Activated CD8-positive, alpha-beta T cell treated with anti-CD3 and anti-CD28 coated beads for 36 hours (primary cell): ENCODE measurements around the gene STAT6. TPM values are rescaled to one million over a fixed set of nuclear protein-coding genes. Genes with fewer than 3 reads are reported as not detected.
A peak's percentile ranks its signal among the peaks of the same experiment; 100 is the strongest.

Experiments used
- ATAC-seq: fragments of 200-7000 bp; cut with Tn5 transposase; one replicate; pipeline ENCODE4 v1.10.0; 2021; ENCODE audit warnings: mild to moderate bottlenecking, moderate library complexity
- CTCF ChIA-PET: fragments of 350-600 bp; sonication (Branson Sonifier 250); formaldehyde crosslinking; loops from one replicate; lab custom pipeline; 2021; ENCODE audit warnings: antibody characterized with exemption; lab: Charles Lee
- POLR2A ChIA-PET: fragments of 350-600 bp; sonication (Branson Sonifier 250); formaldehyde crosslinking; loops from one replicate; lab custom pipeline; 2021; ENCODE audit warnings: antibody characterized with exemption; lab: Charles Lee
- DNase-seq: peaks from one replicate; pipeline ENCODE4 v3.0.0-alpha.2; 2020
- H3K27ac Mint-ChIP-seq: one replicate; pipeline ENCODE4 v1.8.0; 2021; ENCODE audit warnings: mild to moderate bottlenecking, mixed read lengths
- H3K27me3 Mint-ChIP-seq: one replicate; pipeline ENCODE4 v1.8.0; 2021; ENCODE audit warnings: mixed read lengths
- H3K36me3 Mint-ChIP-seq: one replicate; pipeline ENCODE4 v1.8.0; 2021; ENCODE audit warnings: low read depth, mixed read lengths
- H3K4me1 Mint-ChIP-seq: one replicate; pipeline ENCODE4 v1.8.0; 2021; ENCODE audit warnings: low read depth, mixed read lengths
- H3K4me3 Mint-ChIP-seq: one replicate; pipeline ENCODE4 v1.8.0; 2021; ENCODE audit warnings: mild to moderate bottlenecking, moderate library complexity, mixed read lengths
- H3K9me3 Mint-ChIP-seq: one replicate; pipeline ENCODE4 v1.8.0; 2021; ENCODE audit warnings: mixed read lengths
- CTCF ChIP-seq: fragments of 200-600 bp; IDR thresholded peaks from one replicate; pipeline ENCODE4 v1.8.0; 2022; ENCODE audit warnings: antibody characterized with exemption, mild to moderate bottlenecking
- intact Hi-C: fragments of 100-400 bp; cut with micrococcal nuclease; formaldehyde crosslinking; loops from one replicate; pipeline ENCODE4 v1.10.0; 2022
- total RNA-seq, 2 experiments: library from RNA; stranded (reverse); gene quantifications; one replicate each; pipeline ENCODE4 v1.2.3, GENCODE V29; 2021

STAT6 gene
- total RNA-seq, 2 experiments from 2014 or later = 207 to 209 TPM

DNA sequence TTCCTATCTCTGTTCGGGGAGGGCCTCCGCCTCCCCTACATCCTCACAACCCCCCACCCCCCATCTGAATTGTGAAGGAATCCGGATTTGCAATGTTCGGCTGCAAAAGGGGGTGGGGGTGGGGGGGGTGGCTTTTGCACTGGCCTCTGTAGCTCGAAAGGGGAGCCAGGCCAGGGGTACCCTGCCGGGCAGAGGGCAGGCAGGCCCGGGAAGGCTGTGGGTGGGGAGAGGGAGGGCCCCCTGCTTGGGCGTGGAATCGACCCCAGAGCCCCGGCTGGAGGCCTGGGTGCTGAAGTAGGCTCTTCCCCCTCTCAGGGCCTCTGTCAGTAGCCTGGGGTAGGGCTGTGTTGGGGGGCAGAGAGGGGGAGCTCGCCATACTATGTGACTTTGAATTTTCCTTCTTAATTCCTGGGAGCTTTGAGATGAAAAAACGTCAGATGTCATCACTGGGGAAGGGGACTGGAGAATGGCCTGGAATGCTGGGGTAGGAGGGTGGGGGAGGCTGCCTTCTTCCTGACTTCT, 18.2 kb upstream of the STAT6 start:
- intact Hi-C loops = no loop called here
- no peak for TF ChIP-seq CTCF
- POLR2A ChIA-PET = interaction anchor here (0.5 to 3.1 kb wide), 2 partner anchors 18 to 159 kb away, joined by 4 to 24 read pairs; partner anchors contain the start of gene STAT6
- Mint-ChIP-seq H3K4me3 (peak overlapping the region; percentile 24), H3K9me3 (no peaks in the 10 kb centered on the region), H3K36me3 (no peaks in the 10 kb centered on the region), H3K27me3 (no peaks in the 10 kb centered on the region), H3K27ac (no peak overlapping the region), H3K4me1 (peaks cover 14% of the 10 kb centered on the region)
- CTCF ChIA-PET = interaction anchor here (9.3 to 12.0 kb wide), 2 partner anchors 45 to 53 kb away, joined by 143 to 153 read pairs; no protein-coding TSS in a partner anchor
- DNase-seq (no peak), ATAC-seq (no peak)

DNA sequence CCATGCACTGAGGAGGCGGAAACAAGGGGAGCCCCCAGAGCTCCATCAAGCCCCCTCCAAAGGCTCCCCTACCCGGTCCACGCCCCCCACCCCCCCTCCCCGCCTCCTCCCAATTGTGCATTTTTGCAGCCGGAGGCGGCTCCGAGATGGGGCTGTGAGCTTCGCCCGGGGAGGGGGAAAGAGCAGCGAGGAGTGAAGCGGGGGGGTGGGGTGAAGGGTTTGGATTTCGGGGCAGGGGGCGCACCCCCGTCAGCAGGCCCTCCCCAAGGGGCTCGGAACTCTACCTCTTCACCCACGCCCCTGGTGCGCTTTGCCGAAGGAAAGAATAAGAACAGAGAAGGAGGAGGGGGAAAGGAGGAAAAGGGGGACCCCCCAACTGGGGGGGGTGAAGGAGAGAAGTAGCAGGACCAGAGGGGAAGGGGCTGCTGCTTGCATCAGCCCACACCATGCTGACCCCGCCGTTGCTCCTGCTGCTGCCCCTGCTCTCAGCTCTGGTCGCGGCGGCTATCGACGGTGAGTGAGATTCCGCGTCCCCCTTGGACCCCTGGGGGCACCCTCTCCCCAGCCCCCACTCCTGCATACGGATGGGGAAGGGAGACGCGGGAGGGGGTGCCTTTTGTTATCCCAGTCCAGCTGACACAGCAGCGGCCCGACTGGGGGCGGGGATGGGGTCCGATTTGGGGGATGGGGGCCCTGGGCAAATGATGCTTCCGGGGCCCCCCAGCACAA, 17.5 kb upstream of the STAT6 start:
- Mint-ChIP-seq H3K4me3 (peak overlapping the region; percentile 26), H3K9me3 (peaks cover 4% of the 10 kb centered on the region), H3K27ac (no peak overlapping the region), H3K27me3 (no peaks in the 10 kb centered on the region), H3K36me3 (peaks cover 2% of the 10 kb centered on the region), H3K4me1 (peaks cover 16% of the 10 kb centered on the region)
- no peak for ATAC-seq
- ChIA-PET POLR2A (interaction anchor here (0.7 to 3.1 kb wide), 4 partner anchors 18 to 124 kb away, joined by 3 to 24 read pairs (median 4); partner anchors contain the start of gene STAT6), CTCF (interaction anchor here (0.8 to 12.0 kb wide), 8 partner anchors 11 to 127 kb away, joined by 3 to 153 read pairs (median 5); partner anchors contain the start of gene STAT6)
- intact Hi-C loops = no loop called here
- TF ChIP-seq CTCF = no peak
- peak; percentile 14 for DNase-seq

DNA sequence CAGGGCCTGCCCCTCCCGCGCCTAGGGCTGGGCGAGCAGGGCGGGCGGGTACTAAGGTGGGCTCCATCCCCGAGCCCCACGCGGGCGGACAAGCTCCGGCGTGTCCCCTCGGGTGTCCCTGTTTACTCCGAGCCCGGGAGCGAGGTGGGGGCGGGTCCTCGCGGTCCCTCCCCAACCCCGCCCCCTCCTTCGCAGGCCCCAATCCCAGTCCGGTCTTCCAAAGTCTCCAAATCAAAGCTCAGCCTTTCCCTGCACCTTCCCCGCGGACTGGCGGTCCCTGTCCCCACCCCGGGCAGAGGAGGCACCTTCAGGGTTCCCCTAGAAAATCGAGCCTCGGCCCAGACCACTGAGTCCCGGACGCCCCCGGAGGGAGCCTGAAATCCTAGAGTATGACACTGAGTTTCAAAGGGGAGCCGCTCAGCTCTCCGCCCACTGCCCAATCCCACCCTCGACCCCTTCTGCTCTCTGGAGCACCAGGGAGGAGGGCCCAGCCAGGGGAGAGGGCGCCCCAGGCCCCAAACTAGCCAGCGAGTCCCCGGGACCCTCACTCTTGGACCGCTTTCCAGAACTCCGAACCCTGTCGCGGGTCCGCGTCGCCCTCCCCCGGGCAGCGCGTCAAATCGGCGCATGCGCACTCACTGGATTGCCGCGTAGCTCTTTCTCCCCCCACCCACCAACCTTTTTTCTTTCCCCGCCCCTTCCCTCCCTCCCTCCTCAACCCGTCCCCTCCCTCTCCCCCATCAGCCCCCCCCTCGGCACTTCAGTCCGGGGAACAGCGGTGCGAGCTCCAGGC, 16.8 kb upstream of the STAT6 start, which contains the start of gene LRP1:
LRP1 (plus strand) TSS at position 758 of the 793 bp plus-strand sequence. CDS start 482 bp downstream, outside the sequence.
- intact Hi-C loops = no loop called here

More for the DNA sequence above, 16.8 kb upstream of the STAT6 start, which contains the start of gene LRP1:
- Mint-ChIP-seq H3K9me3 (peaks cover 7% of the 10 kb centered on the region), H3K4me1 (peaks cover 16% of the 10 kb centered on the region), H3K4me3 (peak within 1 kb of the TSS; percentile 78), H3K36me3 (peaks cover 2% of the 10 kb centered on the region), H3K27ac (peak within 1 kb of the TSS; percentile 50), H3K27me3 (no peaks in the 10 kb centered on the region)
- ATAC-seq = peak; percentile 72
- peak; percentile 79 for DNase-seq
- CTCF ChIA-PET = interaction anchor here (0.7 to 12.0 kb wide), 9 partner anchors 11 to 127 kb away, joined by 3 to 153 read pairs (median 5); partner anchors contain the start of gene STAT6
- POLR2A ChIA-PET = interaction anchor here (0.7 to 3.1 kb wide), 6 partner anchors 8 to 124 kb away, joined by 3 to 24 read pairs (median 4); partner anchors contain the start of gene STAT6
- TF ChIP-seq CTCF = no peak
